ENCODE results near the gene ANKDD1B. TPM values are rescaled to one million over a fixed set of nuclear protein-coding genes. Genes with fewer than 3 reads are reported as not detected.

Gene ANKDD1B
- total and polyA plus RNA-seq, 2 of the 13 experiments (the other 11 are each of a cell fraction or from before 2014, with no cell fraction given) = 0.12 to 0.27 TPM

DNA sequence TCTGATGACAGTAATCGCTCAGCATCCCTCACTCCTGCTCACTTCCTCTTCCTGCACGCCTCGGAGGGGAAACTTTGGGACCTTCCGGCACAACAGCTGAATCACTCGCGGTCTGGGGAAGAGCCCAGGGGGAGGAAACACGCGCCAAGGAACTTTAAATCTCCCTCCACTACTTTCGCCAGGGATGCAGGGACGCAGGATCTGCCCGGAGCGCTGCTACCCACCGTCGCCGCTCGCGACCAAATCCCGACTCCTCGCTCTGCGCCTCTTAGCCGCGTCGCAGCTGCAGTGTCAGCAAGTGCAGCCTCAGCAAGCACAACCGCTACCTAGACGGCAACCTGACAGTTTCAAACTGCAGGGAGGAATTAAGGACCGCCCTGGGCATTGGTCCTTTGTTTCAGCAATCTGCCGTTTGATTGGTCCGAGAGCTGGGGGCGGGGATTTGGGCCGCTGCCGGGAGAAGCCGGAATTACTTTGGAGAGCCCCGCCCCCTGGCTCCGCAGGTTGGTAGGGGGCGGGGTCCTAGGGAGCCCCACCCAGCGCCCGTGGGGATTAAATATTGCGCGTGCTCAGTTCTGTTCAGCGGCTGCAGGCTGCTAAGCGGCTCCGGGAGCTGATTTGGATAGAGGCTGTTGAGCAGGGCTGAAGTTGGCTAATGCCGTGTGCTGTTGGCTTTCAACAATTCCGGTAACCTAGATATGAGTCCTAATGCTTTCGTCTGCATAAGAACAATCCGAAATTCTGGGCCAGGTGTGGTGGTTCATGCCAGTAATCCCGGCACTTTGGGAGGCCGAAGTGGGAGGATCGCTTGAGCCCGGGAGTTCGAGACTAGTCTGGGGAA is 106.0 kb downstream of the ANKDD1B start, which contains the start of gene POC5 (continued):
- TF ChIP-seq ZNF7 (CRISPR knock-in tag; IDR thresholded peaks at IDR 0.05) (no peak), ZNF879 (CRISPR knock-in tag; IDR thresholded peaks at IDR 0.05) (no peak), ADNP (CRISPR knock-in tag; IDR thresholded peaks at IDR 0.05) (peak; percentile 52; the same call in 1 of the 2 replicates), ZNF547 (CRISPR knock-in tag; IDR thresholded peaks at IDR 0.05) (0 out of 2 replicates have a peak, but pooled peaks have one; percentile 16), ATF7 (IDR thresholded peaks at IDR 0.05) (no peak), ATF7 (CRISPR knock-in tag; IDR thresholded peaks at IDR 0.05) (no peak), NFATC3 (CRISPR knock-in tag; IDR thresholded peaks at IDR 0.05) (no peak), ZNF75D (CRISPR knock-in tag; IDR thresholded peaks at IDR 0.05; ENCODE audit: borderline replicate concordance) (no peak), NR2C2 (CRISPR knock-in tag; IDR thresholded peaks at IDR 0.05; ENCODE audit: borderline replicate concordance) (peak; percentile 85), IKZF4 (CRISPR knock-in tag; IDR thresholded peaks at IDR 0.05; ENCODE audit: borderline replicate concordance, low read depth, not compliant biosample characterization) (no peak), ZFP90 (CRISPR knock-in tag; IDR thresholded peaks at IDR 0.05; ENCODE audit: borderline replicate concordance) (peak; percentile 34; the same call in 1 of the 2 replicates), ZFY (CRISPR knock-in tag; IDR thresholded peaks at IDR 0.05) (peak; percentile 57)
- TF ChIP-seq, protein P1, sequence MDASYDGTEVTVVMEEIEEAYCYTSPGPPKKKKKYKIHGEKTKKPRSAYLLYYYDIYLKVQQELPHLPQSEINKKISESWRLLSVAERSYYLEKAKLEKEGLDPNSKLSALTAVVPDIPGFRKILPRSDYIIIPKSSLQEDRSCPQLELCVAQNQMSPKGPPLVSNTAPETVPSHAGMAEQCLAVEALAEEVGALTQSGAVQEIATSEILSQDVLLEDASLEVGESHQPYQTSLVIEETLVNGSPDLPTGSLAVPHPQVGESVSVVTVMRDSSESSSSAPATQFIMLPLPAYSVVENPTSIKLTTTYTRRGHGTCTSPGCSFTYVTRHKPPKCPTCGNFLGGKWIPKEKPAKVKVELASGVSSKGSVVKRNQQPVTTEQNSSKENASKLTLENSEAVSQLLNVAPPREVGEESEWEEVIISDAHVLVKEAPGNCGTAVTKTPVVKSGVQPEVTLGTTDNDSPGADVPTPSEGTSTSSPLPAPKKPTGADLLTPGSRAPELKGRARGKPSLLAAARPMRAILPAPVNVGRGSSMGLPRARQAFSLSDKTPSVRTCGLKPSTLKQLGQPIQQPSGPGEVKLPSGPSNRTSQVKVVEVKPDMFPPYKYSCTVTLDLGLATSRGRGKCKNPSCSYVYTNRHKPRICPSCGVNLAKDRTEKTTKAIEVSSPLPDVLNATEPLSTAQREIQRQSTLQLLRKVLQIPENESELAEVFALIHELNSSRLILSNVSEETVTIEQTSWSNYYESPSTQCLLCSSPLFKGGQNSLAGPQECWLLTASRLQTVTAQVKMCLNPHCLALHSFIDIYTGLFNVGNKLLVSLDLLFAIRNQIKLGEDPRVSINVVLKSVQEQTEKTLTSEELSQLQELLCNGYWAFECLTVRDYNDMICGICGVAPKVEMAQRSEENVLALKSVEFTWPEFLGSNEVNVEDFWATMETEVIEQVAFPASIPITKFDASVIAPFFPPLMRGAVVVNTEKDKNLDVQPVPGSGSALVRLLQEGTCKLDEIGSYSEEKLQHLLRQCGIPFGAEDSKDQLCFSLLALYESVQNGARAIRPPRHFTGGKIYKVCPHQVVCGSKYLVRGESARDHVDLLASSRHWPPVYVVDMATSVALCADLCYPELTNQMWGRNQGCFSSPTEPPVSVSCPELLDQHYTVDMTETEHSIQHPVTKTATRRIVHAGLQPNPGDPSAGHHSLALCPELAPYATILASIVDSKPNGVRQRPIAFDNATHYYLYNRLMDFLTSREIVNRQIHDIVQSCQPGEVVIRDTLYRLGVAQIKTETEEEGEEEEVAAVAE (CRISPR knock-in tag; IDR thresholded peaks at IDR 0.05; ENCODE audit: borderline replicate concordance) = peak; percentile 100
- TF ChIP-seq, protein P2, sequence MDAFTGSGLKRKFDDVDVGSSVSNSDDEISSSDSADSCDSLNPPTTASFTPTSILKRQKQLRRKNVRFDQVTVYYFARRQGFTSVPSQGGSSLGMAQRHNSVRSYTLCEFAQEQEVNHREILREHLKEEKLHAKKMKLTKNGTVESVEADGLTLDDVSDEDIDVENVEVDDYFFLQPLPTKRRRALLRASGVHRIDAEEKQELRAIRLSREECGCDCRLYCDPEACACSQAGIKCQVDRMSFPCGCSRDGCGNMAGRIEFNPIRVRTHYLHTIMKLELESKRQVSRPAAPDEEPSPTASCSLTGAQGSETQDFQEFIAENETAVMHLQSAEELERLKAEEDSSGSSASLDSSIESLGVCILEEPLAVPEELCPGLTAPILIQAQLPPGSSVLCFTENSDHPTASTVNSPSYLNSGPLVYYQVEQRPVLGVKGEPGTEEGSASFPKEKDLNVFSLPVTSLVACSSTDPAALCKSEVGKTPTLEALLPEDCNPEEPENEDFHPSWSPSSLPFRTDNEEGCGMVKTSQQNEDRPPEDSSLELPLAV (CRISPR knock-in tag; conservative IDR thresholded peaks at IDR 0.05; ENCODE audit: low read depth) = no peak
- TF ChIP-seq, protein P3, sequence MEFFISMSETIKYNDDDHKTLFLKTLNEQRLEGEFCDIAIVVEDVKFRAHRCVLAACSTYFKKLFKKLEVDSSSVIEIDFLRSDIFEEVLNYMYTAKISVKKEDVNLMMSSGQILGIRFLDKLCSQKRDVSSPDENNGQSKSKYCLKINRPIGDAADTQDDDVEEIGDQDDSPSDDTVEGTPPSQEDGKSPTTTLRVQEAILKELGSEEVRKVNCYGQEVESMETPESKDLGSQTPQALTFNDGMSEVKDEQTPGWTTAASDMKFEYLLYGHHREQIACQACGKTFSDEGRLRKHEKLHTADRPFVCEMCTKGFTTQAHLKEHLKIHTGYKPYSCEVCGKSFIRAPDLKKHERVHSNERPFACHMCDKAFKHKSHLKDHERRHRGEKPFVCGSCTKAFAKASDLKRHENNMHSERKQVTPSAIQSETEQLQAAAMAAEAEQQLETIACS (CRISPR knock-in tag; IDR thresholded peaks at IDR 0.05) = no peak
- TF ChIP-seq, protein P4, sequence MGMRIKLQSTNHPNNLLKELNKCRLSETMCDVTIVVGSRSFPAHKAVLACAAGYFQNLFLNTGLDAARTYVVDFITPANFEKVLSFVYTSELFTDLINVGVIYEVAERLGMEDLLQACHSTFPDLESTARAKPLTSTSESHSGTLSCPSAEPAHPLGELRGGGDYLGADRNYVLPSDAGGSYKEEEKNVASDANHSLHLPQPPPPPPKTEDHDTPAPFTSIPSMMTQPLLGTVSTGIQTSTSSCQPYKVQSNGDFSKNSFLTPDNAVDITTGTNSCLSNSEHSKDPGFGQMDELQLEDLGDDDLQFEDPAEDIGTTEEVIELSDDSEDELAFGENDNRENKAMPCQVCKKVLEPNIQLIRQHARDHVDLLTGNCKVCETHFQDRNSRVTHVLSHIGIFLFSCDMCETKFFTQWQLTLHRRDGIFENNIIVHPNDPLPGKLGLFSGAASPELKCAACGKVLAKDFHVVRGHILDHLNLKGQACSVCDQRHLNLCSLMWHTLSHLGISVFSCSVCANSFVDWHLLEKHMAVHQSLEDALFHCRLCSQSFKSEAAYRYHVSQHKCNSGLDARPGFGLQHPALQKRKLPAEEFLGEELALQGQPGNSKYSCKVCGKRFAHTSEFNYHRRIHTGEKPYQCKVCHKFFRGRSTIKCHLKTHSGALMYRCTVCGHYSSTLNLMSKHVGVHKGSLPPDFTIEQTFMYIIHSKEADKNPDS (CRISPR knock-in tag; IDR thresholded peaks at IDR 0.05) = no peak
- TF ChIP-seq, protein P5, sequence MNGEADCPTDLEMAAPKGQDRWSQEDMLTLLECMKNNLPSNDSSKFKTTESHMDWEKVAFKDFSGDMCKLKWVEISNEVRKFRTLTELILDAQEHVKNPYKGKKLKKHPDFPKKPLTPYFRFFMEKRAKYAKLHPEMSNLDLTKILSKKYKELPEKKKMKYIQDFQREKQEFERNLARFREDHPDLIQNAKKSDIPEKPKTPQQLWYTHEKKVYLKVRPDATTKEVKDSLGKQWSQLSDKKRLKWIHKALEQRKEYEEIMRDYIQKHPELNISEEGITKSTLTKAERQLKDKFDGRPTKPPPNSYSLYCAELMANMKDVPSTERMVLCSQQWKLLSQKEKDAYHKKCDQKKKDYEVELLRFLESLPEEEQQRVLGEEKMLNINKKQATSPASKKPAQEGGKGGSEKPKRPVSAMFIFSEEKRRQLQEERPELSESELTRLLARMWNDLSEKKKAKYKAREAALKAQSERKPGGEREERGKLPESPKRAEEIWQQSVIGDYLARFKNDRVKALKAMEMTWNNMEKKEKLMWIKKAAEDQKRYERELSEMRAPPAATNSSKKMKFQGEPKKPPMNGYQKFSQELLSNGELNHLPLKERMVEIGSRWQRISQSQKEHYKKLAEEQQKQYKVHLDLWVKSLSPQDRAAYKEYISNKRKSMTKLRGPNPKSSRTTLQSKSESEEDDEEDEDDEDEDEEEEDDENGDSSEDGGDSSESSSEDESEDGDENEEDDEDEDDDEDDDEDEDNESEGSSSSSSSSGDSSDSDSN (CRISPR knock-in tag; IDR thresholded peaks at IDR 0.05) = peak; percentile 19; the same call in 1 of the 2 replicates
